HepG2 (cell line): ENCODE data around the gene SEC24D. TPM values are rescaled to one million over a fixed set of nuclear protein-coding genes. Genes with fewer than 3 reads are reported as not detected.

ENCODE experiments used
- BCL3 ChIP-seq: sonication (generic); formaldehyde crosslinking; IDR thresholded peaks from 2 replicates; pipeline ENCODE4 v1.5.1; 2020; ENCODE audit warnings: mild to moderate bottlenecking, missing genetic modification reagents, moderate library complexity
- CCDC6 ChIP-seq: sonication (generic); formaldehyde crosslinking; IDR thresholded peaks from 2 replicates; pipeline ENCODE4 v1.8.1; 2022; ENCODE audit warnings: mild to moderate bottlenecking, missing genetic modification reagents, moderate library complexity
- EED ChIP-seq: sonication (generic); formaldehyde crosslinking; IDR thresholded peaks from 2 replicates; pipeline ENCODE4 v1.5.0; 2020; ENCODE audit warnings: mild to moderate bottlenecking, missing genetic modification reagents
- HMGXB4 ChIP-seq, 2 experiments: sonication (generic) in 1 of 2; formaldehyde crosslinking in 1 of 2; IDR thresholded peaks; 2 replicates each; pipeline versions ENCODE4 v1.4.0 to v1.6.1; 2018 to 2020; ENCODE audit warnings: missing genetic modification reagents in 2 of 2, borderline replicate concordance in 1 of 2, low read depth in 1 of 2, mild to moderate bottlenecking in 1 of 2, missing biosample characterization in 1 of 2
- NFE2 ChIP-seq: sonication (generic); formaldehyde crosslinking; IDR thresholded peaks from 2 replicates; pipeline ENCODE4 v1.4.0; 2020; ENCODE audit warnings: missing genetic modification reagents
- REST ChIP-seq, 2 experiments: IDR thresholded peaks; 2 replicates each; pipeline ENCODE4 v1.6.1; 2011 to 2012; ENCODE audit warnings: low read length in 2 of 2, borderline replicate concordance in 1 of 2, low read depth in 1 of 2, mild to moderate bottlenecking in 1 of 2, moderate library complexity in 1 of 2
- USF2 ChIP-seq, 2 experiments: sonication (generic) in 1 of 2; formaldehyde crosslinking in 1 of 2; IDR thresholded peaks; 2 replicates each; pipeline versions ENCODE4 v1.5.1 to v1.6.1; 2011 to 2020; ENCODE audit warnings: borderline replicate concordance in 1 of 2, low read depth in 1 of 2, low read length in 1 of 2, mild to moderate bottlenecking in 1 of 2, missing genetic modification reagents in 1 of 2, moderate library complexity in 1 of 2
- ZNF609 ChIP-seq: sonication (generic); formaldehyde crosslinking; IDR thresholded peaks from 2 replicates; pipeline ENCODE4 v1.4.0; 2020; ENCODE audit warnings: mild to moderate bottlenecking, missing genetic modification reagents, borderline replicate concordance
- ZNF883 ChIP-seq: sonication (generic); formaldehyde crosslinking; IDR thresholded peaks from 2 replicates; pipeline ENCODE4 v1.5.1; 2020; ENCODE audit warnings: mild to moderate bottlenecking, missing genetic modification reagents; ENCODE audit errors: not compliant biosample characterization
- ZSCAN9 ChIP-seq: IDR thresholded peaks from 2 replicates; pipeline ENCODE4 v1.6.1; 2016; ENCODE audit warnings: borderline replicate concordance
- polyA plus RNA-seq, 8 experiments: library from polyadenylated mRNA; depleted of rRNA in 3 of 8; stranded (reverse) in 7 of 8; unstranded in 1 of 8; fragments of >200 nt; fragmentation: Illumina TruSeq in 4 of 8; extraction: Trizol in 4 of 8; gene quantifications; 2 replicates each; pipeline versions ENCODE4 v1.2.1 to v1.2.3, GENCODE V29; 2011 to 2016; ENCODE audit warnings: low read depth in 4 of 8, missing spikeins in 1 of 8, mixed read lengths in 1 of 8; ENCODE audit not compliant: insufficient read depth in 1 of 8
- total RNA-seq, 5 experiments: library from RNA; depleted of rRNA; stranded (reverse); fragments of >200 nt; fragmentation: Illumina TruSeq; extraction: Trizol; gene quantifications; 2 replicates each; pipeline ENCODE4 v1.2.3, GENCODE V29; 2016; ENCODE audit warnings: low read depth in 1 of 5

The SEC24D gene
- total and polyA plus RNA-seq, 2 of the 13 experiments (the other 11 are each of a cell fraction or from before 2014, with no cell fraction given) = 30.0 to 51.1 TPM

- TF ChIP-seq ZNF609 (CRISPR knock-in tag) = 0 out of 2 replicates have a peak, but pooled peaks have one; percentile 40
- TF ChIP-seq EED (CRISPR knock-in tag) = no peak
- no peak for TF ChIP-seq NFE2 (CRISPR knock-in tag)
- TF ChIP-seq USF2 (IDR thresholded peaks at IDR 0.05; ENCODE audit: low read depth, low read length) = no peak
- no peak for TF ChIP-seq USF2 (CRISPR knock-in tag; IDR thresholded peaks at IDR 0.05; ENCODE audit: borderline replicate concordance)
- peak; percentile 61 for TF ChIP-seq BCL3 (CRISPR knock-in tag)
- TF ChIP-seq REST (IDR thresholded peaks at IDR 0.05; ENCODE audit: borderline replicate concordance in 1 of 2, low read depth in 1 of 2, low read length in 2 of 2) = 0 out of 4 replicates have a peak, but pooled peaks of 1 of the 2 experiments have one; percentile 11
- peak; percentile 38 for TF ChIP-seq ZNF883 (CRISPR knock-in tag)
- TF ChIP-seq CCDC6 (CRISPR knock-in tag) = 0 out of 2 replicates have a peak, but pooled peaks have one; percentile 18
- no peak for TF ChIP-seq ZSCAN9 (CRISPR knock-in tag)
- peak in 1 of 2 experiments; percentile 86; a peak in 2 of 4 replicates for TF ChIP-seq HMGXB4 (CRISPR knock-in tag; IDR thresholded peaks at IDR 0.05; ENCODE audit: borderline replicate concordance in 1 of 2, low read depth in 1 of 2)
Measured at GRCh38 chr4:118835571-118836300, at the start of gene SEC24D (continued).
